SK-N-SH (cell line): ENCODE results near the gene ACTR10. TPM values are rescaled to one million over a fixed set of nuclear protein-coding genes. Genes with fewer than 3 reads are reported as not detected.

Source experiments
- CTCF ChIA-PET: fragments of 300-600, 350-600 bp; formaldehyde crosslinking; extraction: SDS; loops from one replicate; lab custom pipeline; 2021; lab: Yijun Ruan, JAX
- POLR2A ChIA-PET: fragments of 350-600 bp; sonication (Branson Sonifier 250); formaldehyde crosslinking; extraction: SDS; loops from one replicate; lab custom pipeline; 2020; ENCODE audit warnings: antibody characterized with exemption, inconsistent platforms; lab: Yijun Ruan, JAX
- DNase-seq: peaks from one replicate; pipeline ENCODE4 v3.0.0; 2012
- H2AFZ ChIP-seq: fragments of 200-600 bp; sonication (generic); 2 replicates; pipeline ENCODE4 v1.8.1; 2016; ENCODE audit warnings: antibody characterized with exemption, mild to moderate bottlenecking, low read depth
- H3F3A ChIP-seq: fragments of 200-600 bp; sonication (generic); replicated peaks from 2 replicates; pipeline ENCODE3; 2016; ENCODE audit warnings: antibody characterized with exemption, mild to moderate bottlenecking; ENCODE audit not compliant: insufficient read depth
- H3K27ac ChIP-seq, 2 experiments: fragments of 200-500 bp in 1 of 2; fragments of 200-600 bp in 1 of 2; sonication (Bioruptor generic) in 1 of 2; sonication (generic), shearing (Covaris generic) in 1 of 2; 2 replicates each; pipeline versions ENCODE4 v1.5.1 to v1.6.1; 2014 to 2016; ENCODE audit warnings: low read depth in 2 of 2, inconsistent platforms in 1 of 2, low read length in 1 of 2, mild to moderate bottlenecking in 1 of 2, mixed read lengths in 1 of 2
- H3K27me3 ChIP-seq: fragments of 200-600 bp; sonication (generic), shearing (Covaris generic); 2 replicates; pipeline ENCODE4 v1.6.1; 2016; ENCODE audit warnings: mixed run types; ENCODE audit not compliant: insufficient read depth
- H3K36me3 ChIP-seq, 2 experiments: fragments of 200-500 bp in 1 of 2; fragments of 200-600 bp in 1 of 2; sonication (Bioruptor generic) in 1 of 2; sonication (generic) in 1 of 2; replicated peaks in 1 of 2; 2 replicates each; pipeline versions ENCODE3 to v1.5.1; 2014 to 2016; ENCODE audit warnings: low read length in 1 of 2, mild to moderate bottlenecking in 1 of 2; ENCODE audit not compliant: insufficient read depth in 2 of 2, control insufficient read depth in 1 of 2
- H3K4me1 ChIP-seq, 2 experiments: fragments of 200-500 bp in 1 of 2; fragments of 200-600 bp in 1 of 2; sonication (Bioruptor generic) in 1 of 2; sonication (generic), shearing (Covaris generic) in 1 of 2; 2 replicates each; pipeline versions ENCODE4 v1.5.1 to v1.6.1; 2014 to 2016; ENCODE audit warnings: low read depth in 1 of 2, low read length in 1 of 2, mixed run types in 1 of 2; ENCODE audit not compliant: insufficient read depth in 2 of 2, control insufficient read depth in 1 of 2
- H3K4me2 ChIP-seq: fragments of 200-600 bp; sonication (generic), shearing (Covaris generic); 2 replicates; pipeline ENCODE4 v1.6.1; 2017; ENCODE audit warnings: mixed run types
- H3K4me3 ChIP-seq, 2 experiments: fragments of 200-500 bp in 1 of 2; fragments of 200-600 bp in 1 of 2; sonication (Bioruptor generic) in 1 of 2; sonication (generic), shearing (Covaris generic) in 1 of 2; 2 replicates each; pipeline versions ENCODE4 v1.5.1 to v1.8.1; 2014 to 2016; ENCODE audit warnings: low read depth in 2 of 2, inconsistent platforms in 1 of 2, low read length in 1 of 2, mild to moderate bottlenecking in 1 of 2, mixed read lengths in 1 of 2, moderate library complexity in 1 of 2
- H3K79me2 ChIP-seq: fragments of 200-600 bp; sonication (generic); 2 replicates; pipeline ENCODE4 v1.8.1; 2017; ENCODE audit warnings: mild to moderate bottlenecking; ENCODE audit not compliant: insufficient read depth
- H3K9ac ChIP-seq: fragments of 200-600 bp; sonication (generic); 2 replicates; pipeline ENCODE4 v1.6.1; 2017; ENCODE audit warnings: mixed run types
- H3K9me2 ChIP-seq: fragments of 200-600 bp; sonication (generic); 2 replicates; pipeline ENCODE4 v1.6.1; 2017; ENCODE audit warnings: mixed run types
- H3K9me3 ChIP-seq: fragments of 200-600 bp; sonication (generic); 2 replicates; pipeline ENCODE4 v1.6.1; 2017; ENCODE audit warnings: mixed run types, mild to moderate bottlenecking, moderate library complexity
- H4K20me1 ChIP-seq: fragments of 200-600 bp; sonication (generic); 2 replicates; pipeline ENCODE4 v1.6.1; 2017; ENCODE audit warnings: mild to moderate bottlenecking, mixed run types; ENCODE audit not compliant: insufficient read depth
- CHD2 ChIP-seq: fragments of 150-350 bp; IDR thresholded peaks from 2 replicates; pipeline ENCODE4 v1.6.1; 2018; ENCODE audit warnings: low read length; ENCODE audit not compliant: partially characterized antibody
- FOSL2 ChIP-seq: IDR thresholded peaks from 2 replicates; pipeline ENCODE4 v1.4.0; 2012; ENCODE audit warnings: low read depth, mild to moderate bottlenecking, moderate library complexity, borderline replicate concordance
- FOXJ3 ChIP-seq: sonication (generic); formaldehyde crosslinking; IDR thresholded peaks from 2 replicates; pipeline ENCODE4 v1.5.1; 2020; ENCODE audit warnings: mild to moderate bottlenecking, missing genetic modification reagents
- GABPA ChIP-seq: IDR thresholded peaks from 2 replicates; pipeline ENCODE4 v1.4.0; 2012; ENCODE audit warnings: low read depth, mild to moderate bottlenecking
- GATA2 ChIP-seq: sonication (generic); formaldehyde crosslinking; IDR thresholded peaks from 2 replicates; pipeline ENCODE4 v1.5.0; 2020; ENCODE audit warnings: mild to moderate bottlenecking, missing genetic modification reagents
- RAD21 ChIP-seq: IDR thresholded peaks from 2 replicates; pipeline ENCODE4 v1.6.1; 2012; ENCODE audit warnings: mild to moderate bottlenecking, low read length
- RCOR1 ChIP-seq: fragments of 150-350 bp; IDR thresholded peaks from 2 replicates; pipeline ENCODE4 v1.6.1; 2017; ENCODE audit warnings: antibody characterized with exemption, low read length
- TAF1 ChIP-seq: IDR thresholded peaks from 2 replicates; pipeline ENCODE4 v1.6.1; 2012; ENCODE audit warnings: low read depth, mild to moderate bottlenecking, low read length, moderate library complexity, borderline replicate concordance
- TCF12 ChIP-seq: IDR thresholded peaks from 2 replicates; pipeline ENCODE4 v1.4.0; 2012
- WGBS: methylation state at CpG from one replicate; pipeline ENCODE4 v1.1.6; 2017; ENCODE audit warnings: low lambda C conversion rate; 5-methylcytosine and 5-hydroxymethylcytosine counted together
- polyA plus RNA-seq, 3 experiments: library from polyadenylated mRNA; depleted of rRNA; stranded (reverse); fragments of >200 nt; gene quantifications; 2 replicates each; pipeline ENCODE4 v1.2.3, GENCODE V29; 2012
- TF ChIP-seq, protein P1 (sequence below): IDR thresholded peaks from 2 replicates; pipeline ENCODE4 v1.4.0; 2012; ENCODE audit warnings: low read depth, borderline replicate concordance
- TF ChIP-seq, protein P2 (sequence below): IDR thresholded peaks from 2 replicates; pipeline ENCODE4 v1.4.0; 2012; ENCODE audit warnings: low read depth, borderline replicate concordance

ACTR10 gene
- polyA plus RNA-seq, 1 of the 3 experiments (the other 2 are of a cell fraction) = 32.9 TPM

DNA sequence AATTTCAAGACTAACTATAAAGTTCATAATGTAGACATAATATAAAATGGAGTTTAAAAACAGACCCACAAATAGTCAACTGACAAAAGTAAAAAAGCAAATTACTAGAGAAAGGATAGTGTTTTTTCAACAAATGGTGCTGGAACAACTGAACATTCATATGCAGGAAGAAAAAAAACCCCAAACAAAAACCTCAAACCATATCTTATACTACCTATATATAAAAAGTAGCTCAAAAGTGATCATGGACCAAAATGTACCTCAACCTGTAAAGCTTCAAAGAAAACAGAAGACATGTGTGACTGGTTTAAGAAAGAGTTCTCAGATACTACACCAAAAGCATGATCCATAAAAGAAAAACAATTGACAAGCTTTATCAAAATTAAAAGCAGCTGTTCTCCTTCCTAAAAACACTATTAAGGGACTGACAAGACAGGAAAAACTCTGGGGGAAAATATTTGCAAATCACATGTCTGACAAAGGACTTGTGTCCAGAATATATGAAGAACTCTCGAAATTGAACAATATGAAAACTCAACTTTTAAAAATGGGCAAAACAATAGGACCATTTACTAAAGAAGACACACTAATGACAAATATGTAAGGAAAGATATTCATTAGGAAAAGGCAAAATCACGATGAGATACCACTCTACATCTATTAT lies 75.7 kb downstream of the ACTR10 start:
- Histone ChIP-seq H2AFZ (no peak overlapping the region), H3K79me2 (peaks cover 98% of the 10 kb centered on the region), H3K27ac (peak overlapping the region; percentile 11 to 43; a peak in 3 of 4 replicates), H3K9me3 (no peaks in the 10 kb centered on the region), H3K4me2 (peak overlapping the region; percentile 3; the same call in 1 of the 2 replicates), H3K27me3 (no peaks in the 10 kb centered on the region), H4K20me1 (peaks cover 38% of the 10 kb centered on the region), H3K4me1 (peaks cover 0 to 9% of the 10 kb centered on the region in 2 experiments; a peak in 2 of 4 replicates), H3K36me3 (peaks cover 33 to 87% of the 10 kb centered on the region in 2 experiments), H3K4me3 (no peak overlapping the region), H3K9ac (no peak overlapping the region), H3F3A (peaks cover 39% of the 10 kb centered on the region), H3K9me2 (no peaks in the 10 kb centered on the region)
- TF ChIP-seq RCOR1 (no peak), GABPA (no peak), FOSL2 (no peak), CHD2 (no peak), TCF12 (no peak; the same call in 1 of the 2 replicates)
- CTCF ChIA-PET = interaction anchor here (0.8 kb wide), 1 partner anchor 11 kb away, joined by 3 read pairs; no protein-coding TSS in a partner anchor
- POLR2A ChIA-PET = no interaction called here
- no peak for DNase-seq
- 64% methylated on average over 2 of the region's 2 CpGs for WGBS

DNA sequence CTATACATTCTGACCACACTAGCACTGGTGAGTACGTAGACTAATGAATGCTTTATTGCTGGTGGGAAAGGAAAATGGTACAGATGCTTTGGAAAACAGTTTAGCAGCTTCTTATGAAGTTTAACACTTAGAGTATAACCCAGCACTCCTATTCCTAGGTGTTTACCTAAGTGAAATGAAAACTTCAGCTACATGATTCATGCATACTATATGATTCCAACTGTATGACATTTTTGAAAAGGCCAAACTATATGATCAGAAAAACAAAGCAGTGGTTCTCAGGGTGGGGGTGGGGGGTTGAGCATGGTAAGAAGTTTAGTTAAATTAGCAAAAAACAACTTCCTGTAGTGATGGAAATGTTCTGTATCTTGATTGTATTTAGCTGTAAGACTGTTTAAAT lies 76.3 kb downstream of the ACTR10 start:
- H3K36me3 ChIP-seq = peaks cover 30 to 84% of the 10 kb centered on the region in 2 experiments

More for the DNA sequence above, 76.3 kb downstream of the ACTR10 start:
- Histone ChIP-seq H3K4me3 (no peak overlapping the region), H3K9me3 (no peaks in the 10 kb centered on the region), H3K9ac (no peak overlapping the region), H3K4me1 (peaks cover 3 to 9% of the 10 kb centered on the region in 2 experiments; a peak in 2 of 4 replicates), H2AFZ (no peak overlapping the region), H3K79me2 (peaks cover 99% of the 10 kb centered on the region), H3K27me3 (no peaks in the 10 kb centered on the region)
- CTCF ChIA-PET = interaction anchor here (0.8 kb wide), 1 partner anchor 11 kb away, joined by 3 read pairs; no protein-coding TSS in a partner anchor
- no peak for DNase-seq
- POLR2A ChIA-PET = no interaction called here
- TF ChIP-seq FOXJ3 (CRISPR knock-in tag) (no peak), RCOR1 (no peak), TCF12 (no peak), RAD21 (no peak), GABPA (no peak), GATA2 (CRISPR knock-in tag) (no peak), TAF1 (no peak)
- TF ChIP-seq, protein P1, sequence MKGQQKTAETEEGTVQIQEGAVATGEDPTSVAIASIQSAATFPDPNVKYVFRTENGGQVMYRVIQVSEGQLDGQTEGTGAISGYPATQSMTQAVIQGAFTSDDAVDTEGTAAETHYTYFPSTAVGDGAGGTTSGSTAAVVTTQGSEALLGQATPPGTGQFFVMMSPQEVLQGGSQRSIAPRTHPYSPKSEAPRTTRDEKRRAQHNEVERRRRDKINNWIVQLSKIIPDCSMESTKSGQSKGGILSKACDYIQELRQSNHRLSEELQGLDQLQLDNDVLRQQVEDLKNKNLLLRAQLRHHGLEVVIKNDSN = no peak
- TF ChIP-seq, protein P2, sequence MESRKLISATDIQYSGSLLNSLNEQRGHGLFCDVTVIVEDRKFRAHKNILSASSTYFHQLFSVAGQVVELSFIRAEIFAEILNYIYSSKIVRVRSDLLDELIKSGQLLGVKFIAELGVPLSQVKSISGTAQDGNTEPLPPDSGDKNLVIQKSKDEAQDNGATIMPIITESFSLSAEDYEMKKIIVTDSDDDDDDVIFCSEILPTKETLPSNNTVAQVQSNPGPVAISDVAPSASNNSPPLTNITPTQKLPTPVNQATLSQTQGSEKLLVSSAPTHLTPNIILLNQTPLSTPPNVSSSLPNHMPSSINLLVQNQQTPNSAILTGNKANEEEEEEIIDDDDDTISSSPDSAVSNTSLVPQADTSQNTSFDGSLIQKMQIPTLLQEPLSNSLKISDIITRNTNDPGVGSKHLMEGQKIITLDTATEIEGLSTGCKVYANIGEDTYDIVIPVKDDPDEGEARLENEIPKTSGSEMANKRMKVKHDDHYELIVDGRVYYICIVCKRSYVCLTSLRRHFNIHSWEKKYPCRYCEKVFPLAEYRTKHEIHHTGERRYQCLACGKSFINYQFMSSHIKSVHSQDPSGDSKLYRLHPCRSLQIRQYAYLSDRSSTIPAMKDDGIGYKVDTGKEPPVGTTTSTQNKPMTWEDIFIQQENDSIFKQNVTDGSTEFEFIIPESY = no peak
- TF ChIP-seq, all 33 proteins: peak for 0
- Histone ChIP-seq H4K20me1 (peaks cover 41% of the 10 kb centered on the region), H3K9me2 (no peaks in the 10 kb centered on the region), H3K4me2 (peak overlapping the region; percentile 3; the same call in 1 of the 2 replicates), H3F3A (peaks cover 36% of the 10 kb centered on the region), H3K27ac (peak overlapping the region; percentile 7 to 43; a peak in 2 of 4 replicates)
- WGBS = 96% methylated on average over 1 of the region's 1 CpG
